Measurements from ENCODE around the gene AP1B1.
"Not testable (repeated sequence)": the region's sequence is repeated elsewhere in the genome, so short reads cannot be mapped to it uniquely, and the experiment has no call there.

AP1B1 gene

GRCh38 chr22:29385748-29386147 lies 2.6 kb downstream of the AP1B1 start:
- no peak for DNase-seq

GRCh38 chr22:29385151-29385704 lies 3.1 kb downstream of the AP1B1 start:
- DNase-seq = no peak

GRCh38 chr22:29383740-29384139 lies 4.6 kb downstream of the AP1B1 start:
- DNase-seq = no peak

- DNase-seq = no peak
Measured at GRCh38 chr22:29382580-29383302, 5.6 kb downstream of the AP1B1 start.

GRCh38 chr22:29380856-29381255 lies 7.5 kb downstream of the AP1B1 start:
- no peak for DNase-seq

GRCh38 chr22:29380032-29380781 lies 8.2 kb downstream of the AP1B1 start:
- no peak for DNase-seq

GRCh38 chr22:29379258-29379657 lies 9.1 kb downstream of the AP1B1 start:
- DNase-seq = no peak

- no peak for DNase-seq
Measured at GRCh38 chr22:29377979-29378378, 10.4 kb downstream of the AP1B1 start.

GRCh38 chr22:29376705-29377104 lies 11.7 kb downstream of the AP1B1 start:
- DNase-seq = not testable (repeated sequence)

GRCh38 chr22:29375398-29376076 lies 12.8 kb downstream of the AP1B1 start:
- DNase-seq = no peak

GRCh38 chr22:29374806-29375205 lies 13.6 kb downstream of the AP1B1 start:
- not testable (repeated sequence) for DNase-seq

- no peak for DNase-seq
Measured at GRCh38 chr22:29374401-29374800, 14.0 kb downstream of the AP1B1 start.

GRCh38 chr22:29370537-29370936 lies 17.8 kb downstream of the AP1B1 start:
- no peak for DNase-seq

- no peak for DNase-seq
Measured at GRCh38 chr22:29369460-29369859, 18.9 kb downstream of the AP1B1 start.

GRCh38 chr22:29359469-29359868 lies 28.9 kb downstream of the AP1B1 start:
- peak in 1 of 3 experiments; percentile 10 for DNase-seq

- not testable (repeated sequence) for DNase-seq
Measured at GRCh38 chr22:29357193-29357890, 31.0 kb downstream of the AP1B1 start.

GRCh38 chr22:29353860-29354259 lies 34.5 kb downstream of the AP1B1 start:
- no peak for DNase-seq

- DNase-seq = no peak
Measured at GRCh38 chr22:29353286-29353685, 35.1 kb downstream of the AP1B1 start.

- DNase-seq = no peak
Measured at GRCh38 chr22:29352778-29353177, 35.6 kb downstream of the AP1B1 start.

GRCh38 chr22:29351891-29352290 lies 36.5 kb downstream of the AP1B1 start:
- no peak for DNase-seq

GRCh38 chr22:29351042-29351441 lies 37.3 kb downstream of the AP1B1 start:
- DNase-seq = no peak

GRCh38 chr22:29348956-29349355 lies 39.4 kb downstream of the AP1B1 start:
- DNase-seq = no peak

GRCh38 chr22:29348041-29348440 lies 40.3 kb downstream of the AP1B1 start:
- DNase-seq = no peak

All from NCI-H1417 (cell line).